Measurements from ENCODE around the gene VWA2.

DNA sequence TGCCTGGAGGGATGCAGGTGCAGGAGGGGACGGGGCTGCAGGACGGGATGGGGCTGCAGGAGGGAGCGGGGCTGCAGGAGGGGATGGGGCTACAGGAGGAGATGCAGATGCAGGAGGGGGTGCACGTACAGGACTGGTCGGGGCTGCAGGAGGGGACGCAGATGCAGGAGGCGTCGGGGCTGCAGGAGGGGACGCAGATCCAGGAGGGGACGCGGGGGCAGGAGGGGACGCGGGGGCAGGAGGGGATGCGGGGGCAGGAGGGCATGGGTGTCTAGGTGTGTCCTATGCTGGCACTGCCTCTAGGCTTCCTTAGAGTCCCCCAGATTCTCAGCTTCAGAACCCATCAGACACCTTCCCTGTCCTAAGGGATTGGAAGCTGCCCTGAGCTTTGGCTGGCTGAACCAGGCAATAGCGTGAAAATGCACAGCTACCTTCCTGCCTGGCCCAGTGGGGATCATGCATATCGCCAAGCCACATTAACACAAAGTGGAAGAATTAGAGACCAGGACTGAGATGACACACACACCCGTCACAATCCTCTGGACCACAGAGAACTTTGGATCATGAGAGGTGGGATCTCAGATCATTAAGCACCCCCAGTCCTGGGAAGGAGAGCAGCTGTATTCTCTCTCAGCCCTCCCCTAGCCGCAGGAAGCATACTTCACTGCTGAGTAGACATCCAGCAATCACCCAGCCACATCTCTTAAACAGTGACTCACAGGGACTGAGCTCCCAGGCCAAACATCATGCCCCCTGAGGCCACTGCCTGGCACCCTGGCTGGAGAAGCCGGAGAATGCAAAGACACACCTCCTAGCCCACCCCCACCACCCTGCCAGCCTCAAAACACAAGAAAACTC, 67.3 kb downstream of the VWA2 start:
- TF ChIP-seq, protein P1, sequence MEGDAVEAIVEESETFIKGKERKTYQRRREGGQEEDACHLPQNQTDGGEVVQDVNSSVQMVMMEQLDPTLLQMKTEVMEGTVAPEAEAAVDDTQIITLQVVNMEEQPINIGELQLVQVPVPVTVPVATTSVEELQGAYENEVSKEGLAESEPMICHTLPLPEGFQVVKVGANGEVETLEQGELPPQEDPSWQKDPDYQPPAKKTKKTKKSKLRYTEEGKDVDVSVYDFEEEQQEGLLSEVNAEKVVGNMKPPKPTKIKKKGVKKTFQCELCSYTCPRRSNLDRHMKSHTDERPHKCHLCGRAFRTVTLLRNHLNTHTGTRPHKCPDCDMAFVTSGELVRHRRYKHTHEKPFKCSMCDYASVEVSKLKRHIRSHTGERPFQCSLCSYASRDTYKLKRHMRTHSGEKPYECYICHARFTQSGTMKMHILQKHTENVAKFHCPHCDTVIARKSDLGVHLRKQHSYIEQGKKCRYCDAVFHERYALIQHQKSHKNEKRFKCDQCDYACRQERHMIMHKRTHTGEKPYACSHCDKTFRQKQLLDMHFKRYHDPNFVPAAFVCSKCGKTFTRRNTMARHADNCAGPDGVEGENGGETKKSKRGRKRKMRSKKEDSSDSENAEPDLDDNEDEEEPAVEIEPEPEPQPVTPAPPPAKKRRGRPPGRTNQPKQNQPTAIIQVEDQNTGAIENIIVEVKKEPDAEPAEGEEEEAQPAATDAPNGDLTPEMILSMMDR (IDR thresholded peaks at IDR 0.05), result no peak
- TF ChIP-seq ZFX (IDR thresholded peaks at IDR 0.05; ENCODE audit: borderline replicate concordance), result no peak
